ENCODE measurements around the gene SARNP.

DNA sequence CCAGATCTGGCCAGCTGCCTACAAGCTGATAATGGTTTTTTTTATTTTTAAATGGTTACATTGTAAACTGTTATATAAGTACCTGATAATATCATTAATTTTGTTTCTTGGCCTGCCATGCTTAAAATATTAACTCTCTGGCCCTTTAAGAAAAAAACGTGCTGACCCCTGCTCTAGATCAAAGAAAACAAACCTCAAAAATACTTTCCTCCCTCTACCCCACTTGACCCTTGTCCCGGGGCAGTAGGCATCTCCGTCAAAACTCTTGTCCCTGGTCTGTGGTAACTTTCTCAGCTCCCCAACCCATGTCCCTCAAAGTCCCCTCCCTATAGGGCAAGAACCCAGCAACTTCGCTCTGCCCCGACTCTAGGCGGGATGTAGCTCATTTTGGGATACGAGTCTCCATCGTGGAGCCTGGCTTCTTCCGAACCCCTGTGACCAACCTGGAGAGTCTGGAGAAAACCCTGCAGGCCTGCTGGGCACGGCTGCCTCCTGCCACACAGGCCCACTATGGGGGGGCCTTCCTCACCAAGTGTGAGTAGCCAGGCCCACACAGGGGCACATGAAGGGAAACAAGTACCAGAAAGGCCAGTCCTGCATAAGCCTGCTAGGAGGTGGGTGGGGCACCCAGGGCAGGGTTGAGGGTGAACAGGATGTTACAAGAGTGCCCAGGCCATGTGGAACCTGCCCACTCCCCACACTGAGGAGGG is 93.9 kb downstream of the SARNP start:
- TF ChIP-seq, protein P1, sequence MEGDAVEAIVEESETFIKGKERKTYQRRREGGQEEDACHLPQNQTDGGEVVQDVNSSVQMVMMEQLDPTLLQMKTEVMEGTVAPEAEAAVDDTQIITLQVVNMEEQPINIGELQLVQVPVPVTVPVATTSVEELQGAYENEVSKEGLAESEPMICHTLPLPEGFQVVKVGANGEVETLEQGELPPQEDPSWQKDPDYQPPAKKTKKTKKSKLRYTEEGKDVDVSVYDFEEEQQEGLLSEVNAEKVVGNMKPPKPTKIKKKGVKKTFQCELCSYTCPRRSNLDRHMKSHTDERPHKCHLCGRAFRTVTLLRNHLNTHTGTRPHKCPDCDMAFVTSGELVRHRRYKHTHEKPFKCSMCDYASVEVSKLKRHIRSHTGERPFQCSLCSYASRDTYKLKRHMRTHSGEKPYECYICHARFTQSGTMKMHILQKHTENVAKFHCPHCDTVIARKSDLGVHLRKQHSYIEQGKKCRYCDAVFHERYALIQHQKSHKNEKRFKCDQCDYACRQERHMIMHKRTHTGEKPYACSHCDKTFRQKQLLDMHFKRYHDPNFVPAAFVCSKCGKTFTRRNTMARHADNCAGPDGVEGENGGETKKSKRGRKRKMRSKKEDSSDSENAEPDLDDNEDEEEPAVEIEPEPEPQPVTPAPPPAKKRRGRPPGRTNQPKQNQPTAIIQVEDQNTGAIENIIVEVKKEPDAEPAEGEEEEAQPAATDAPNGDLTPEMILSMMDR (IDR thresholded peaks at IDR 0.05; ENCODE audit: borderline replicate concordance, extremely low read depth, low read length, poor library complexity, severe bottlenecking): no peak
- no peak for TF ChIP-seq EZH2 (IDR thresholded peaks at IDR 0.05; ENCODE audit: borderline replicate concordance, low read depth, low read length, severe bottlenecking)

Data from DND-41 (cell line).